ENCODE results near the gene TRIM28.

DNA sequence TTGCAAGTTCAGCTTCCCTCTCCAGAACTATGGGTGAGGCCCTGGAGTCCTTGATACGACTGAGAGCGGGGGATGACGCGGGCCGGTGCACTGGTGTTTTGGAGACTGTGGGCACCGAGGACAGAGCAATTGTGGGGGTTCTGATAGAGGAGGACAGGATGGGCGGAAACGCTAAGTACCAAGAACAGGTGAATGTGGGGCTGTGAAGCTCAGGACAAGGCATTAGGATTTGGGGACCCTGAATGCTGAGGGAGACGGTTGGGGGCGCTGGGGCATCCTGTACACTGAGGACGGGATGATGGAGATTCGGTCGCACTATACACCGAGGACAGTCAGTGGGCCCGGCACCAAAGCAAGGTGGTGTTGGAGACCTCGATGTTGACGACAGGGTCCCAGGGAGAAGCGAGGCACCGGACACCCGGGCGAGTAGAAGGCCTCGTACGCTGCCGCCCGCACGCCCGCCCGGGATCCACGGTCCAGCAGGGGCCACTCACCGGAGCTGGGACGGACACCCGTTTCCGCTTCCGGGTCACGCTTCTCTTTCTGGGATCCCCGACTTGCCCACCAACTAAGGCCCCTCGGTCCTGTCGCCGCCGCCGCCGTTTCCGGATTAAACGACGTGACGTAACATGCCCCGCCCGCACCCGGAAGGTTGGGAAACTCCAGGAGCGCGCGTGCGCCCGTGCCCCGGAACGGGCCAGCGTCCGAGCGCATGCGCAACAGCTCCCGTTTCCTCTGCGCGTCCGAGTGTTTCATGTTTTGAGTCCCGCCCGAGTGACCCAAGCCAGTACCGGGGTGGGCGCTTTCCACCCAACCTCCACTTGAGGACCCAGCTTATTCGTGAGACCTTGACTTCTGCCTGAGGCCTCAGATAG, 10.9 kb downstream of the TRIM28 start, which contains the start of gene CHMP2A:
- TF ChIP-seq, protein P1, sequence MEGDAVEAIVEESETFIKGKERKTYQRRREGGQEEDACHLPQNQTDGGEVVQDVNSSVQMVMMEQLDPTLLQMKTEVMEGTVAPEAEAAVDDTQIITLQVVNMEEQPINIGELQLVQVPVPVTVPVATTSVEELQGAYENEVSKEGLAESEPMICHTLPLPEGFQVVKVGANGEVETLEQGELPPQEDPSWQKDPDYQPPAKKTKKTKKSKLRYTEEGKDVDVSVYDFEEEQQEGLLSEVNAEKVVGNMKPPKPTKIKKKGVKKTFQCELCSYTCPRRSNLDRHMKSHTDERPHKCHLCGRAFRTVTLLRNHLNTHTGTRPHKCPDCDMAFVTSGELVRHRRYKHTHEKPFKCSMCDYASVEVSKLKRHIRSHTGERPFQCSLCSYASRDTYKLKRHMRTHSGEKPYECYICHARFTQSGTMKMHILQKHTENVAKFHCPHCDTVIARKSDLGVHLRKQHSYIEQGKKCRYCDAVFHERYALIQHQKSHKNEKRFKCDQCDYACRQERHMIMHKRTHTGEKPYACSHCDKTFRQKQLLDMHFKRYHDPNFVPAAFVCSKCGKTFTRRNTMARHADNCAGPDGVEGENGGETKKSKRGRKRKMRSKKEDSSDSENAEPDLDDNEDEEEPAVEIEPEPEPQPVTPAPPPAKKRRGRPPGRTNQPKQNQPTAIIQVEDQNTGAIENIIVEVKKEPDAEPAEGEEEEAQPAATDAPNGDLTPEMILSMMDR (conservative IDR thresholded peaks at IDR 0.05; ENCODE audit: low read length) = no peak
- no peak for TF ChIP-seq EZH2phosphoT487 (IDR thresholded peaks at IDR 0.05; ENCODE audit: borderline replicate concordance)

Data from Loucy (cell line).